GM18909 (cell line): Measurements from ENCODE around the gene FOXJ3.
"Not testable (repeated sequence)": the region's sequence is repeated elsewhere in the genome, so short reads cannot be mapped to it uniquely, and the experiment has no call there.

ENCODE experiments used
- ATAC-seq: cut with Tn5 transposase; IDR thresholded peaks from one replicate; pipeline ENCODE4 v1.9.1; 2021; ENCODE audit warnings: mild to moderate bottlenecking; ENCODE audit not compliant: unreplicated experiment, poor library complexity

The FOXJ3 gene

GRCh38 chr1:42260376-42261070 lies 74.5 kb downstream of the FOXJ3 start:
- ATAC-seq = no peak

DNA sequence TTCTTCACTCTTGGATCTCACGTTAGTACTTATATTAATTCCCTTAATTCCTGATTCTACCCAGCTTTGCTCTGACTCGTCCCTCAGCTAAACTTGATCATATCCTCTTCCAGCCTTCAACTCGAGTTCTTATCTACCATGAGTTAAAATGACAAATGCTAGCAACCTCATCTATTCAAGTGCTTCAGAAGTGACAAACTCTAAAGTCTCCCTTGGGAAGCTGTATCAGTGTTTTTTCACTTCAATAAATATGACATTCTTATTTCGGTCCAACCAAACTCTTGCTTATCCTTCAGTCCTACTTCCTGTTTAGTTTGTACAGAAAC lies 75.3 kb downstream of the FOXJ3 start:
- no peak for ATAC-seq

GRCh38 chr1:42259059-42259738 lies 75.8 kb downstream of the FOXJ3 start:
- ATAC-seq = no peak

DNA sequence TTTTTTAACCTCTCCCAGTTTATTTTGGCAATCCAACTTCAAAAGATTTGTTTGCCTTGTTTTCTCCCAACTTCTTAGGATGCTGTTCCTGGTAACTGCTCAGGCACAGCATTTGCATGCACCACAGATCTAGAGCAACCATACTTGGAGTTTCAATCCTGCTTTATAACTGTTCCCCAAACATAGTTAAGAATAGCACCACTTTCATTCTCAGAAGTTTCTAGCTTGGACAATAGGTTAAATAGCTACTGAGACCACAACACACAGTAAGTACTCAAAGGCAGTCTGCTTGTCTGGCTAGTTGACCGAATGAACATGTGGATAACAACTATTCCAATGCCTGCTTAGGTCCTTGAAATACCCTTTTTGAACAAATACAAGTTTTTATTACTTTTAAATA lies 76.8 kb downstream of the FOXJ3 start:
- no peak for ATAC-seq

GRCh38 chr1:42251042-42251441 lies 84.0 kb downstream of the FOXJ3 start:
- no peak for ATAC-seq

GRCh38 chr1:42250164-42250563 lies 84.9 kb downstream of the FOXJ3 start:
- ATAC-seq = no peak

DNA sequence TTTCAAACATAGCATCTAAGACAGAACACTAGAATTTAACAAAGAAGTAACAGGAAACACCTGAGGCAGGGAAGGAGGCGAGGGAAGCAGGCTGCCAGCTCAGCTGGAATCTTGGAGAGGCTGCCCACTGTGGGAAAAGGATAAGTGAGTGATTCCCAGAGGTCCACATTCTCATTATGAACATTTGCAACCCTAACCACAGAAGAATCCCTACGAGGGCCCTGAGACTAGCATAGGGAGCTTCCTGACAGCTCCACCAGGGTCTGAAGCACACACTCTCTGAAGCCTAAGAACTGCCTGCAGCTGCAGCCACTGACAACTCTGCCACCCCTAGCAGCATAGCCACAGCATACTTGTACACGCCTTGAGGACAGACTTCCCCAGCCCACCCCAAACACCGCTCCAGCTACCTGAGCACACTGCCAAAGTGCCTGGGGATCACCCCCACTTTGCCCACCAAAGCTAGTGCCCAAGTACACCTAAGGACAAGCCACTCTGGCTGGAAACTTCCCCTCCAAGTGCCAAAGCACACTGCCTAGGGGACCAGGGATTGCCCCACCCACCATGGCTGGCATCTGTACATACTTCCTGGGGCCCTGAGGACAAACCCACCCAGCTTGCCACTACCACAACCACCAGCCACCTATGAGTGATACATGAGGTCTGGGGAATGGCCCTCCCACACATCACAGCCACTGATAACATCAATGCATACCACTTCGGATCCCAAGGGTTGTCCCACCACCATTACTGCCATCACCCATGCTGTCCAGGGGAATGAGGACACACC lies 93.9 kb downstream of the FOXJ3 start:
- ATAC-seq = no peak

DNA sequence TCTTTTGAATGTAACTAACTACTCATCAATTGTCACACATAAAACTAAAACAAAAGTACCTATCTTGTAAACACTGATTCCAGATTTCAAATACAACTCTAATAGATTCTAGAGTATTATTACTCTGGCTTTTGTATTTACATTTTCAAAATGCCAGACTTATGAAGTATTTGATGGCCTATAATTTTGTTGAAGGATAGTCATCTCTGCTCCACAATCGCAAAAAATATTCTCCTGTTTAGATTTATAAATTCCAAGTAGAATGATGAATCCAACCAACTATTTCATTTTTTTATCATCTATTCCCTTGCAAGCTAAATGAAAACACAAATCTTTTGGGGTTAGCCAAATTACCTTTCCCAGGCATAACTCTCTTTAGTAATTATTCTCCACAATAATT lies 95.5 kb downstream of the FOXJ3 start:
- ATAC-seq = no peak

DNA sequence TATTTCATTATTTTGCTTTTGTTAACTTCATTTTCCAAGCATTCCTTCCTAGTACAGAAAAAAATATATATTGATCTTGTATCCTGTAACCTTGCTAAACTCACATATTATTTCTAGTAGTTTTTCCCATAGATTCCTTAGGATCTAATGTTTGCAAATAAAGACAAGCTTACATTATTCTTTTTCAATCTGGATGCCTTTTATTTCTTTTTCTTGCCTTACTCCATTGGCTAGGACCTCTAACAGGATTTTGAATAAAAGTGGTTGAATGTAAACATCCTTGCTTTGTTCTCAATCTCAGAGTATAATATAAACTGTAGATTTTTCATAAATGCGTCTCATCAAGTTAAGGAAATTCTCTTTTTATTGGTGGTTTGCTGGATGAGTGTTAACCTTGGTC lies 96.0 kb downstream of the FOXJ3 start:
- no peak for ATAC-seq

- ATAC-seq = no peak
These were observed 103.8 kb downstream of the FOXJ3 start for GRCh38 chr1:42231253-42231652.

- ATAC-seq = no peak
These were observed 106.1 kb downstream of the FOXJ3 start for GRCh38 chr1:42228938-42229337.

- ATAC-seq = no peak
These were observed 112.0 kb downstream of the FOXJ3 start for GRCh38 chr1:42223036-42223435.

- no peak for ATAC-seq
These were observed 113.0 kb downstream of the FOXJ3 start for GRCh38 chr1:42221952-42222606.

DNA sequence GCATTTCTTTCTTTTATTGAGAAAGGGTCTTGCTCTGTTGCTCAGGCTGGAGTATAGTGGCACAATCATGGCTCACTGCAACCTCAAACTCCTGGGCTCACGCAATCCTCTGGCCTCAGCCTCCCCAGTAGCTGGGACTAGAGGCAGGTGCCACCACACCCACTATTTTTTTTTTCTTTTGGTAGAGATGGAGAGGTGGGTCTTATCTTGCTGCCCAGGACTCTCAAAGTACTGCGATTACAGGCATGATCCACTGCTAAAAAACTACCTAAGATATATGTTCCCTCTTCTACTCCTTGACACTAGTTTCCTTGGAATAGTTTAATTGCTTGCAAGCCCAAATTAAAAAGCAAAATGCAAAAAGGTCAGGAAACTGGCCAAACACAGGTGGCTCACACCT lies 113.6 kb downstream of the FOXJ3 start:
- no peak for ATAC-seq

DNA sequence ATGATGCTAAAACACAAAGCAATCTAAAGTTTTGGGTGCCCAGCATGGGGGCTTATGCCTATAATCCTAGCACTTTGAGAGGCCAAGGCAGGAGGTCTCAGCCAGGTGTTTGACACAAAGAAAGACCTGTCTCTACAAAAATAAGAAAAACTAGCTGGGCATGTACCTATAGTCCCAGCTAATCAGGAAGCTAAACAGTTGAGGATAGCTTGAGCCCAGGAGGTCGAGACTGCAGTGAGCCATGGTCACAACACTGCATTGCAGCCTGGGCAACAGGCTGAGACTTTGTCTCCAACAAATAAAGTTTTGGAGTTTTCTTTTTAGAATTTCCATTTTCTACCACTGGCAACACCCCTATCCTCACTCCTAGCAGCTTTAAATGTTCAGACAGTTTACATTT lies 115.4 kb downstream of the FOXJ3 start:
- no peak for ATAC-seq

DNA sequence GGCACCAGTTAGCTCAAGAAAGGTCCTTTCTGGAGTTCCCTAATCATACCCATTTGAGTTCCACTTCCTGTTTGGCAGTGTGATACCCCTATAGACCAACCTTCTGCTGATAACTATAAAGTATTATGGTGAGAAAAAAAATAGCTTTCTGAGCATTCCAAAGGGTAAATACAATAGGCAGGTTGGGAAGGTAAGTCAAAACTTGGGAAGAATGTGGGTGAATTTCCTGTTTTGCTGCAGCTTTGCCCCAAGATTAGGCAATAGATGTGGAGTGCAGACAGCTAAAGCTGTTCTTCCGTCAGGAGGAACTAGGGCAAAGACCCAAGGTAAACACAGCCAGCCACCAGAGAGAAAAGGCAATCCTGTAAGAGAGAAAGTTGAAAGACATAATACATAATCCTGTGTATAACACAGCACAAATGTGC lies 120.6 kb downstream of the FOXJ3 start:
- no peak for ATAC-seq

DNA sequence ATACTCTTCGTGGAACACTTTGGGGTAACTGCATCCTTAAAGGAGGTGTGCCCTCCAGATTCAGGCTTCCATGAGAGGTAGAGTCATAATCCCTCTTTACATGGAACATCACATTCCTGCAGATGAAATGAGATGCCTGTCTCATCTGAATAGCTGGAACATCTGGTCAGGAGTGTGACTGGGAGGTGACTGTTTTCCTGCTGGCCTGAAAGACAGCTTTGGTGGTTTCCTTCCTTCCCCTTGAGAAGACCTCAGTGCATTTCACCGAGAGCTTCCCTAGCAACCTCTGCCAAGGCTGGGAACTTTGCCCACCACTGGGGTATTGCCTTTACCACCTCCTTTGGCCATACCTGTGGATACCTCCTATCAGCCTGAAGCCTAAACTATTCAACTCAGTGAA lies 123.8 kb downstream of the FOXJ3 start:
- ATAC-seq = no peak

GRCh38 chr1:42210421-42211133 lies 124.5 kb downstream of the FOXJ3 start:
- ATAC-seq = no peak

- no peak for ATAC-seq
These were observed 125.3 kb downstream of the FOXJ3 start for GRCh38 chr1:42209526-42210251.

DNA sequence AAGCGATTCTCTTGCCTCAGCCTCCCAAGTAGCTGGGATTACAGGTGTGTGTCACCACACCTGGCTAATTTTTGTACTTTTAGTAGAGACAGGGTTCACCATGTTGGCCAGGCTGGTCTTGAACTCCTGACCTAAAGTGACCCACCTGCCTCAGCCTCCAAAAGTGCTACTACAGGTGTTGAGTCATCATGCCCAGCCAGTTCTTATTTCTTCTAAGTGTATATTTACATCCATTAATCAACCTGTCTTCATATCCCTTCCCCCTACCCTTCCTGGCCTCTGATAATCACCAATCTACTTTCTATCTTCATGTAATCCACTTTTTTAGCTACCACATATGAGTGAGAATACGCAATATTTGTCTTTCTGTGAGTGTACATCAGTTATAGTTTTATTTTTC lies 128.1 kb downstream of the FOXJ3 start:
- ATAC-seq = not testable (repeated sequence)
